Pulmonary artery endothelial cell (primary cell): ENCODE results near the gene UNC93B1. TPM values are rescaled to one million over a fixed set of nuclear protein-coding genes. Genes with fewer than 3 reads are reported as not detected.

Experiments
- DNase-seq: peaks from one replicate; pipeline ENCODE4 v3.0.0-alpha.2; 2011; ENCODE audit warnings: low read depth, low spot score
- total RNA-seq: library from RNA; depleted of rRNA; stranded (reverse); fragments of >200 nt; gene quantifications from 2 replicates; pipeline ENCODE4 v1.2.3, GENCODE V29; 2014

UNC93B1 gene
- total RNA-seq, 1 donor from 2014 or later: 16.0 TPM

GRCh38 chr11:68040101-68040956 is 36.4 kb upstream of the UNC93B1 start:
- peak; percentile 55 for DNase-seq

- DNase-seq: no peak
These were observed 35.7 kb upstream of the UNC93B1 start for GRCh38 chr11:68039526-68040086.

GRCh38 chr11:68038718-68039525 is 35.0 kb upstream of the UNC93B1 start, which contains the start of gene TCIRG1:
TCIRG1 (plus strand) TSS chr11:68039025; CDS start chr11:68041272, 2,247 bp downstream.
- peak; percentile 52 for DNase-seq

DNA sequence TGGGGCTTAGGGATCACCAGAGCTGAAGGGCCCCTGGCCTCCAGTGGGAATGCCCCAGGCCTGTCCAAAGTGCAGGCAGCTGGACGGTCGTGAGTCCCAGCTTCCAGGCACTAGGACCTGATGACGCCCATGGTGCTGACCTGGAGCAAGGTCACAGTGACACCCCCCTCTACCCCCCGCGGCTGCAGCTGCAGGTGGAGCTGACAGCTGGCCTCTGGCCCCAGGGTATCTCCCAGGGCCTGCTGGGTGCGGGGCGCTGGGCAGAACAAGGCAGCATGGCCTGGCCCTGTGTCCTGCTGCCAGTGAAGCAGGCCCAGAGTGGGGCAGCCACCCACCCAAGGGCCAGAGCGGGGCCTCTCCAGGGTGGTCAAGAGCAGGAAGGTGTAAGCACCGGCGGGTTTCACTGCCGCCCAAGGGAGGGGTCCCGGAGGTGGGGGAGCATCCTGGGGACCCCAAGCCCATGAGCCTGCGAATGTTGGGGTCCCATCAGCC is 34.4 kb upstream of the UNC93B1 start:
- DNase-seq: no peak

GRCh38 chr11:68037411-68038225 is 33.7 kb upstream of the UNC93B1 start:
- no peak for DNase-seq

DNA sequence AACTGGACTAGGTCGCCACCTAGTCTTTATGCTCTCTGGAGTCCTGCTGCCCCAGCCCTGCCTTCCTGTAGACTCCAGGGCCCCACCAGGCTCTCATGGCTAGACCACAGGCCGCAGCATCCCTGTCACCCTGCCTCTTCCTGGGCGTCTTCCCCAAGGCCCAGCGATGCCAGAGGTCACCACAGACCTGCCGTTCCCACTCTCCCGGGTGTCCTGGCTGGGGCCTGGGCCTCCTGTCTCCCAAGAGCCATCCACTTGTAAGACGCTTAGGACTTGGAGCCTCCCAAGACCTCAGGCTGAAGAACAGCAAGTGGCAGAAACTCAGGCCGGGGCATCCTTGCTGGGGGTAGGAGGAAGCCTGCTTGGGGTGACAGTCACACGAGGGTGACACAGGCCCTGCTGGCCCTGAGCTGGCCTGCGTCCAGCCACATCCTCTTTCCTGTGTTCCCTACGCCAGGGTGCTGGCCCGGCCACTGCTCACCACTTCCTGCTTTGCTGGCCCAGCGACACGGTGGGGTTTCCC is 32.9 kb upstream of the UNC93B1 start:
- DNase-seq: no peak

GRCh38 chr11:68036141-68036716 is 32.3 kb upstream of the UNC93B1 start:
- DNase-seq: no peak

DNA sequence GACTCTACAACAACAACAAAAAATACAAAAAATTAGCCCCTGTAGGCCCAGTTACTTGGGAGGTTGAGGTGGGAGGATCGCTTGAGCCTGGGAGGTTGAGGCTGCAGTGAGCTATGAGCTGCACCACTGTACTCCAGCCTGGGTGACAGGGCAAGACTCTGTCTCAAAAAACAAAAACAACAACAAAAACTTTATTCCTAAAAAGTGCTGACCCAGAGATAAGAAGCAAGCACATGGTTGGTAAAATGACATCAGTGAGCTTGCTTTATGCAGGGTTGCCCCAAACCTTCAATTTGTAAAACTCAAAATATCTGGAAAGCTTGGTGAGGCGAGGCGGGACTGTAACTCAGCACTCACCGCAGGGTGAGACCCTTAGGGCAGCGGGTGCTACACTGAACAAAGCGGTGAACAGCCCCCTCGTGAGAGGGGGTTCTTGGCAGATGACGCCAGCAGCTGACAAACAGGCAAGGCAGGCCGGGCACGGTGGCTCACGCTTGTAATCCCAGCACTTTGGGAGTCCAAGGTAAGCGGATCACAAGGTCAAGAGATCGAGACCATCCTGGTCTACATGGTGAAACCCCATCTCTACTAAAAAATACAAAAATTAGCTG is 31.5 kb upstream of the UNC93B1 start:
- DNase-seq: no peak

DNA sequence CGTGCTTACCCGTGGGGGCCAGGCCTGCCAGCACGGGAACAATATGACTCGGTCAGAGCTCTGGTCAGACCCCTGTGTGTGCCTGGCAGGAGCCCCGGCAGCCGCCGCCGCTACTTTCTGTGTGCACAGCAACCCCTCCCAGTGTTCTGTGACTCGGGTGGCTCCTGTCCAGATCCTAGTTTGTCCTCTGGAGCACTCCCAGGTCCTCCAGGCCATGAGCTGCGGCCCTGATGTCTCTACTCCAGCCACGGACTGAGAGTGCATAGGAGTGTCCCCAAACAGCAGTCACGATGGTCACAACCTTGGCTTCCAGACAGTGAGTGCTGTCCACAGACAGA is 29.8 kb upstream of the UNC93B1 start:
- no peak for DNase-seq

DNA sequence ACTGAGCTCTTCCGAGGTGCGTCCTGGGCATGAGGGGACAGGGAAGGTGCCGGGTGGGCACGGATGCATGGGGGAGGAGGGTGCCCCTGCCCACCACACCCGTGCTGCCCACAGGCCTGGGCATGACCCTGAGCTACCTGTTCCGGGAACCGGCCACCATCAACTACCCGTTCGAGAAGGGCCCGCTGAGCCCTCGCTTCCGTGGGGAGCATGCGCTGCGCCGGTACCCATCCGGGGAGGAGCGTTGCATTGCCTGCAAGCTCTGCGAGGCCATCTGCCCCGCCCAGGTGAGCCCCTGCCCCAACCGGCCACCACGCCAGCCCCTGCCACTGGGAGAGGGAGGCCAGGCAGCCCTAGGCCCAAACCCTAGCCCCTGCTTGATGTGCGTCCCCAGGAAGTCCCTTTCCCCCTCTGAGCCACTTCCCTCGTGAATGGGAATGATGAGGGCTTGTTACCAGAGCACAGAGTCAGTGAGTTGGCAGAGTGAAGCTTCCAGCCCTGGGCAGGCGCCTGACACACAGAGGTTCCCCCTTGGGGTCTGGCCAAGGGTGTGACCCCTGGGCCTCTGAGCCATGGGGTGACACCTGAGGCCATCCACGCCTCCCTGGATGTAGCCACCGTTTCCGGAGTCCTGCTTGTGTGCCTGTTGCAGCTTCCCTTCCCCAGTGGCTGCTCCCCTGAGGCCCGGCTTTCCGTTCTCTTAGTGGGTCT is 29.3 kb upstream of the UNC93B1 start:
- no peak for DNase-seq

DNA sequence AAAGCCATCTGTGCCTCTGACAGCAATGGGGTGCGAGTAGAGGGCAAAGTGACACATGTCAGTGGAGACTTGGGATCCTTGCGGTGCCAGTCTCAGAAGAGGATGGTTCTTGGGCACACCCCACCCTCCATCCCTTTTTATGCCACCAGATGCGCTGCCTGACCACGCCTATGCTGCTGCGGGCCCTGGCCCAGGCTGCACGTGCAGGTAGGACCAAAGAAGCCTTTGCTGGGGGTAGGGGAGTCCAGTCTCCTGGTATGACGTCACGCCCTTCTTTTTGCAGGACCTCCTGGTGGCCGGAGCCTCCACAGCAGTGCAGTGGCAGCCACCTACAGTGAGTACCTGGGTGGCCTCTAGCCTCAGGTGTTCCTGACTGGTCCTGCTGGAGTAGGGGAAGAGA is 28.1 kb upstream of the UNC93B1 start:
- DNase-seq: no peak

GRCh38 chr11:68031144-68031464 is 27.2 kb upstream of the UNC93B1 start:
- DNase-seq: no peak

GRCh38 chr11:68030318-68031143 is 26.6 kb upstream of the UNC93B1 start, which contains the start of gene NDUFS8:
NDUFS8 (plus strand) TSS chr11:68030681; CDS start chr11:68032152, 1,471 bp downstream.
- peak; percentile 96 for DNase-seq

DNA sequence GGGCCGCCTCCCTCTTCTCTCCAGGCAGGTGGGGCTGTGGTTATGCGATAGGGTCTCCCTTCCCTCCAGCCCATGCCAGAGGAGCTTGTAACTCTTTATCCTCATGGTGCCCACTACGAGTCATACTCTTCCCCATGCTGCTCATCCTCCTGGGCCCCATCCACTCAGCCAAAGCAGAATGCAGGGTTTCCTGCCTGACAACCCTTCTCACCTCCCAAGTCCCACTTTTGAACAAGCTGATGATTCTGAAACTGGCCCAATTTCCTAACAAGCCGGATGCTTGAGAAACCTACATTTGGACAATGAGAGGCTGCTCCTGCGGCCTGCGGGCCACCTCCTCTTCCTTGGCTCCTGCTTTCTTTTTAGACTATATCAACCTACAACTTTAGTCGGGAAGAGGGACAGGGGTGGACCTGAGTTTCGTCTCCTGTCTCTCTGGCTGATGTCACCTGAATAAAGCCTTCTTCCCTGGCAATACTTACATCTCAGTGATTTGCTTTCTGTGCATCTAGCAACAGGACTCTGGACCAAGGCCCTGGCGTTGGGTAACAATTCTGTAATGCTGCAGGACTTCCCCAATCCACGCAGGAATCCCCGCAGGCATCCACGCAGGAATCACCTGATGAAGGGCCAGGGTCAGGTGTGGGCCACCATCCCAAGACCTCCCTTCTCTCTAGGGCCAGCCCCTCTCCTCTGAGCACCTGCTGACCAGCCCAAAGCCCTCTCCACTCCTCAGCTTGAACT is 25.1 kb upstream of the UNC93B1 start:
- no peak for DNase-seq

GRCh38 chr11:68027667-68028066 is 23.8 kb upstream of the UNC93B1 start:
- no peak for DNase-seq

DNA sequence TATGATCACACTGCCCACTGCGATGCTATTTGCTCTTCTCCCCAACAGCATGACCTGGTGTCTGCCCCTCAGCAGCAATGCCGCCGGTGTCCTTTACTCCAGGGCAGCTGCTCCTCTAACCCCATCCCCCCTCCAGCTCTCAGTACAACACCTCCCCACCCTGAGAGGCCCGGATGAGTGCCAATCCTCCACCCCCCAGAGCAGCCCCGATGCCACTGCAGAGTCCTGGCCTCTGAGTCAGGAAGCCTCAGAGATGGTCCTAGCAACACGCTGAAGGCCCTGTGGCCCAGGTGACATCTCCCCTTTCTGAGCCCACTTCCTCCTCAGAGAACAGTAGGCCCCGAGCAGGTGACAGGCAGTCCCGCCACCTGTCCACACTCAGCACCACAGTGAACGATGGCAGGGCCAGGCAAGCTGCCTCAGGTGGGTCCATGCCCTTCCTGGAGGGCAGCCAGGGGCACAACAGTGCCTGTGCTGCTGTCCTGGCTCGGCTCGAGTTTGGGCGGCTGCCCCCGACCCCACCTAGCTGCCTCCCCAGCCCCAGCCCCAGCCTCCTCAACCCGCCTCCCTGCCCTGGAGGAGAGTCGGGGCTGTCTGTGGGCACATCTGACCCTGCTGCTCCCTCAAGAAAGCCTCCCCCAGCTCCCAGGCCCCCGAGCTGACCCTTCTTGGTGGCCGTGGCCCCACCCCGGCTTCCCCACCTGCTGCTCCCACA is 22.7 kb upstream of the UNC93B1 start:
- no peak for DNase-seq

- DNase-seq: no peak
These were observed 21.1 kb upstream of the UNC93B1 start for GRCh38 chr11:68025047-68025446.
